Tibial nerve (tissue), 4 donors: Measurements from ENCODE around the gene DNAJC10.

ENCODE experiments used
- EP300 ChIP-seq, 2 donors: sonication (generic); formaldehyde crosslinking; IDR thresholded peaks; one replicate each; pipeline ENCODE4 v1.6.1; 2017; ENCODE audit warnings: antibody characterized with exemption in 2 of 2, mild to moderate bottlenecking in 1 of 2
- TF ChIP-seq, protein P1 (sequence below), 5 experiments: fragments of 200-600 bp in 3 of 5; fragments of 450-650 bp in 2 of 5; sonication (generic) in 3 of 5; IDR thresholded peaks; one replicate each; pipeline ENCODE4 v1.5.1; 2016 to 2019; ENCODE audit warnings: antibody characterized with exemption in 5 of 5, mild to moderate bottlenecking in 3 of 5, moderate library complexity in 2 of 5

DNA sequence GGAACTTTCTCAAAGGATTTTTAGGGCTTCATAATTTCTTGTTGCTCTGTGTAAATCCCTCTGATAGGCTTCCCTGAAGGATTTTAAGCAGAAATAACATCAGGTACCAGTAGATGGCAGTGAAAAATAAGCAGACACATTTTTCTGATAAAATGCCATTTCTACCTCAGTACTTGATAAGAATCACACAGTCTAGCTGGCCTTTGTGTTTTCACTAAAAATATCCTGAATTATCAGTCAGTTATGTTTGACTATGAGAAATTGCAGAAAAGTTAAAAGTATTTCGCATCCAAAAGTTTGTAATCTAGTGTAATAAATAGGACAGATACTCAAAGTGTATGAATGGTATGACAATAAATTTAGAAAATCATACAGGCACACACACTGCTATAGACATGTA lies 68.7 kb downstream of the DNAJC10 start:
- TF ChIP-seq EP300 (IDR thresholded peaks at IDR 0.05), result no peak
- TF ChIP-seq, protein P1, sequence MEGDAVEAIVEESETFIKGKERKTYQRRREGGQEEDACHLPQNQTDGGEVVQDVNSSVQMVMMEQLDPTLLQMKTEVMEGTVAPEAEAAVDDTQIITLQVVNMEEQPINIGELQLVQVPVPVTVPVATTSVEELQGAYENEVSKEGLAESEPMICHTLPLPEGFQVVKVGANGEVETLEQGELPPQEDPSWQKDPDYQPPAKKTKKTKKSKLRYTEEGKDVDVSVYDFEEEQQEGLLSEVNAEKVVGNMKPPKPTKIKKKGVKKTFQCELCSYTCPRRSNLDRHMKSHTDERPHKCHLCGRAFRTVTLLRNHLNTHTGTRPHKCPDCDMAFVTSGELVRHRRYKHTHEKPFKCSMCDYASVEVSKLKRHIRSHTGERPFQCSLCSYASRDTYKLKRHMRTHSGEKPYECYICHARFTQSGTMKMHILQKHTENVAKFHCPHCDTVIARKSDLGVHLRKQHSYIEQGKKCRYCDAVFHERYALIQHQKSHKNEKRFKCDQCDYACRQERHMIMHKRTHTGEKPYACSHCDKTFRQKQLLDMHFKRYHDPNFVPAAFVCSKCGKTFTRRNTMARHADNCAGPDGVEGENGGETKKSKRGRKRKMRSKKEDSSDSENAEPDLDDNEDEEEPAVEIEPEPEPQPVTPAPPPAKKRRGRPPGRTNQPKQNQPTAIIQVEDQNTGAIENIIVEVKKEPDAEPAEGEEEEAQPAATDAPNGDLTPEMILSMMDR (IDR thresholded peaks at IDR 0.05), result peak; percentile 21 to 47 (median 36)
